ENCODE results near the gene NXPH1.

- no peak for TF ChIP-seq CTCF (optimal IDR thresholded peaks at IDR 0.05 in 1 of 3, IDR thresholded peaks at IDR 0.05 in 1 of 3, conservative IDR thresholded peaks at IDR 0.05 in 1 of 3; ENCODE audit: extremely low read depth in 1 of 3, insufficient read depth in 2 of 3, low read length in 3 of 3)
- no peak for TF ChIP-seq EZH2 (IDR thresholded peaks at IDR 0.05; ENCODE audit: low read length)
Measured at GRCh38 chr7:8391353-8392062, 41.9 kb upstream of the NXPH1 start.

Data from keratinocyte (primary cell).